Measurements from ENCODE around the gene CHN1.

DNA sequence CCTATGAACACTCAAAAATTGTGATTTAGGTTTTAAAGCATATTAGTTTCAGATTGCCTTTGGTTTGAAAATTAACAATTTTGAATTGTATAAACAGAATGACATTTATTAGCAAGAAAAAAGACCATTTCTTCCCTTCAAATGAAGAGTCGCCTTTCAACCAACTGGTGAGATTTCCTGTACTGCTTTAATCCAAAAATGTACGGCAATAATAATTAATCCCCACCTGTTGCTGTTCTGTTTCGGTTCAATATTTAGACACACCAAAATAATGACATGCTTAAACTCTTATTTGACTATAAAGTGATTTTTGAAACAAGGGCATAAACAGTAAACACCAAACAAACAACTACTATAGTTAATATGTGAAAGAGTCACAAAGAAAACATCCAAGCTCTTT, 39.6 kb downstream of the CHN1 start:
- TF ChIP-seq, protein P1, sequence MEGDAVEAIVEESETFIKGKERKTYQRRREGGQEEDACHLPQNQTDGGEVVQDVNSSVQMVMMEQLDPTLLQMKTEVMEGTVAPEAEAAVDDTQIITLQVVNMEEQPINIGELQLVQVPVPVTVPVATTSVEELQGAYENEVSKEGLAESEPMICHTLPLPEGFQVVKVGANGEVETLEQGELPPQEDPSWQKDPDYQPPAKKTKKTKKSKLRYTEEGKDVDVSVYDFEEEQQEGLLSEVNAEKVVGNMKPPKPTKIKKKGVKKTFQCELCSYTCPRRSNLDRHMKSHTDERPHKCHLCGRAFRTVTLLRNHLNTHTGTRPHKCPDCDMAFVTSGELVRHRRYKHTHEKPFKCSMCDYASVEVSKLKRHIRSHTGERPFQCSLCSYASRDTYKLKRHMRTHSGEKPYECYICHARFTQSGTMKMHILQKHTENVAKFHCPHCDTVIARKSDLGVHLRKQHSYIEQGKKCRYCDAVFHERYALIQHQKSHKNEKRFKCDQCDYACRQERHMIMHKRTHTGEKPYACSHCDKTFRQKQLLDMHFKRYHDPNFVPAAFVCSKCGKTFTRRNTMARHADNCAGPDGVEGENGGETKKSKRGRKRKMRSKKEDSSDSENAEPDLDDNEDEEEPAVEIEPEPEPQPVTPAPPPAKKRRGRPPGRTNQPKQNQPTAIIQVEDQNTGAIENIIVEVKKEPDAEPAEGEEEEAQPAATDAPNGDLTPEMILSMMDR (IDR thresholded peaks at IDR 0.05) = no peak
- no peak for TF ChIP-seq POLR2A (IDR thresholded peaks at IDR 0.05)
